Activated CD4-positive, alpha-beta T cell treated with anti-CD3 and anti-CD28 coated beads, Interleukin-2, amount 10 ng/mL, durations not matched to agents 7 days and 5 days (primary cell): Measurements from ENCODE around the gene ZNF629. TPM values are rescaled to one million over a fixed set of nuclear protein-coding genes. Genes with fewer than 3 reads are reported as not detected.
"Not testable (repeated sequence)": the region's sequence is repeated elsewhere in the genome, so short reads cannot be mapped to it uniquely, and the experiment has no call there.

Experiments used
- CTCF ChIA-PET: fragments of 350-600 bp; sonication (Branson Sonifier 250); formaldehyde crosslinking; loops from one replicate; lab custom pipeline; 2021; ENCODE audit warnings: antibody characterized with exemption; lab: Charles Lee
- POLR2A ChIA-PET: fragments of 350-600 bp; sonication (Branson Sonifier 250); formaldehyde crosslinking; loops from one replicate; lab custom pipeline; 2021; ENCODE audit warnings: antibody characterized with exemption; lab: Charles Lee
- DNase-seq: peaks from one replicate; pipeline ENCODE4 v3.0.0-alpha.2; 2020
- H3K27ac Mint-ChIP-seq: one replicate; pipeline ENCODE4 v1.8.0; 2021; ENCODE audit warnings: mild to moderate bottlenecking, moderate library complexity, mixed read lengths
- H3K27me3 Mint-ChIP-seq: one replicate; pipeline ENCODE4 v1.8.0; 2021; ENCODE audit warnings: mixed read lengths
- H3K36me3 Mint-ChIP-seq: one replicate; pipeline ENCODE4 v1.8.0; 2021; ENCODE audit warnings: low read depth, mixed read lengths
- H3K4me1 Mint-ChIP-seq: one replicate; pipeline ENCODE4 v1.8.0; 2021; ENCODE audit warnings: mixed read lengths
- H3K4me3 Mint-ChIP-seq: one replicate; pipeline ENCODE4 v1.8.0; 2021; ENCODE audit warnings: mild to moderate bottlenecking, moderate library complexity, mixed read lengths
- H3K9me3 Mint-ChIP-seq: one replicate; pipeline ENCODE4 v1.8.0; 2021; ENCODE audit warnings: mixed read lengths
- total RNA-seq, 2 experiments: library from RNA; stranded (reverse); gene quantifications; one replicate each; pipeline ENCODE4 v1.2.3, GENCODE V29; 2021

Gene ZNF629
- total RNA-seq, result 1 to 10 TPM; 1.4 TPM

DNA sequence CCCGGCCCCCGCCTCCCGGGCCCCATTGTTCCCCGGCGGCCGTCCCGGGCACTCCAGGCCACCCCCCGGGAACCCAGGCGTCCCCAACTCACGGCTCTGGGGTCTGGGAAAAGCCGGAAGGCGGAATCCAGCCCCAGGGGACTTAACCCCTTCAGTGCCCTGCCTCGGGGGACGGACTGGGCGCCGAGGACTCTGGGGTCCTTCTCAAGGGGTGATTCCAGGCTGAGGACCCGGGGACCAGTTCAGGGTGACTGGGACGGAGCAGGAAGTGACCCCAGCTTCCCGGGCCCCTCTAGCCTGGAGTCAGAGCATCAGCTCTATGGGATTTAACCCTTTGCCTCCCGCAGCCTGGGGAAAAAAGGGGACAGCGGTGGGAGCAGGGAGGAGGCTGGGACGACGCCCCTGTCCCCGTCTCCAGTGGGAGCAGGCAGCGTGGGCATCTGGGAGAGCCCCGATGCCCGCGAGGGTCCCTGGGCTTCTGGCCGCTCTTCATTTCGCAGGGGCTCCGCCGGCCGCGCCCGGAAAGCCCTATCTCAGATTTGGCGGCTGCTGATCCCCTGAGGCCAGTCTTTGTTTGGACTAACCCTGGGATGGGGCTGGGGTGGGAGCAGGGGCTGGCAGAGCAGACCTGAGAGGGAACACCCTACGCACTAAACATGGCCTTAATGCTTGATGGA lies at the start of gene ZNF629:
Gene ZNF629 (minus strand): TSS at position 270 of the 677 bp plus-strand sequence. CDS start 2,723 bp downstream, outside the sequence.
- Mint-ChIP-seq H3K27ac (no peak within 1 kb of the TSS), H3K4me3 (peak within 1 kb of the TSS; percentile 73), H3K36me3 (no peaks in the 10 kb centered on the region), H3K9me3 (no peaks in the 10 kb centered on the region), H3K4me1 (peaks cover 11% of the 10 kb centered on the region), H3K27me3 (peaks cover 28% of the 10 kb centered on the region)
- CTCF ChIA-PET, result no interaction called here
- no peak for DNase-seq
- POLR2A ChIA-PET, result no interaction called here

DNA sequence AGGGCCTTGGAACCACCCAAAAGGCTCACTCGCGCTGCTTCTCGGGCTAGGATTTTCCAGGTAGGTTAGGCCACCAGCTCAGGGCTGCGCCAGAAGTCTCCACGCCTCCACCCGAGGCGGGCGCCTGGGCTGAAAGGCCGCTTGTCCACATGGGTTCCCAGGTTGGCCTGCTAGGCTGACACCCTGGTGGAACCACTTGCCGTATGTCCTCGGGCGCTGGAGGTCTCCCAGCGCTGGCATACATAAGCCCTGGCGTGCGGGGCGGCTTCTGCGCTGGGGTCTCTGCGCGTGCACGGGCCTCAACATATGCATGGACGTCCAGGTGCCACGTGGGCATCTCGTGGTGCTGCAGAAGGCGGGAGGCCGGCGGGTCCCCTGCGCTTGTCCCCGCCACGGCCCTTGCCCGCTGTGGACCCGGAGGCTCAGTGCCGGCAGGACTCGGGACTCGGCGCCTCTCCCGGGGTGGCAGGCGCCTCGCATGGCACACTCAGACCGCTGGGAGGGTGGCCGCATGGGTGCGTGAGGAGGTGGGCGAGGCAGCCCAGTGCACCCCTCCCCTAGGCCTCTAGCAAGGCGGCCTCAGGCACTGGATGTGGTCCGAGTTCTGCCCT lies 47.2 kb upstream of the ZNF629 start:
- Mint-ChIP-seq H3K4me3 (no peak overlapping the region), H3K4me1 (no peaks in the 10 kb centered on the region), H3K27me3 (no peaks in the 10 kb centered on the region), H3K27ac (no peak overlapping the region), H3K36me3 (no peaks in the 10 kb centered on the region), H3K9me3 (no peaks in the 10 kb centered on the region)
- ChIA-PET POLR2A (no interaction called here), CTCF (no interaction called here)
- no peak for DNase-seq

DNA sequence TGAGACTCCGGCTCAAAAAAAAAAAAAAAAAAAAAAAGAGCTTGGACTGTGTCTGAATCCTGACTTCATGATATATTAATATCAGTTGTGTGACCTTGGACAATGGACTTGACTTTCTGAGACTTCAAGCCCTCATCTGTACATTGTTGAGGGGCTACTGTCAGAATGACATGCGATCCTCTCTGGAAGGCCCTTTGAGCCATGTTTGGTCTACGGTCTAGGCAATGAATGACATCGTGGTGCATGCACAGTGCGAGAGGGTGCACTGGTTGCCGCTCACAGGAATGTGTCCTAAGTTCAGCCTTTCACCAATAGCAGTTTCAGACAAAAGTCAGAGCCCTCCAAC lies 43.0 kb upstream of the ZNF629 start:
- no peak overlapping the region for H3K4me3 Mint-ChIP-seq
- no peak for DNase-seq
- no peak overlapping the region for H3K27ac Mint-ChIP-seq
- no peaks in the 10 kb centered on the region for H3K36me3 Mint-ChIP-seq
- ChIA-PET CTCF (interaction anchor here (0.6 kb wide), 1 partner anchor 111 kb away, joined by 3 read pairs; no protein-coding TSS in a partner anchor), POLR2A (no interaction called here)
- H3K9me3 Mint-ChIP-seq, result no peaks in the 10 kb centered on the region
- H3K4me1 Mint-ChIP-seq, result no peaks in the 10 kb centered on the region
- peaks cover 5% of the 10 kb centered on the region for H3K27me3 Mint-ChIP-seq

DNA sequence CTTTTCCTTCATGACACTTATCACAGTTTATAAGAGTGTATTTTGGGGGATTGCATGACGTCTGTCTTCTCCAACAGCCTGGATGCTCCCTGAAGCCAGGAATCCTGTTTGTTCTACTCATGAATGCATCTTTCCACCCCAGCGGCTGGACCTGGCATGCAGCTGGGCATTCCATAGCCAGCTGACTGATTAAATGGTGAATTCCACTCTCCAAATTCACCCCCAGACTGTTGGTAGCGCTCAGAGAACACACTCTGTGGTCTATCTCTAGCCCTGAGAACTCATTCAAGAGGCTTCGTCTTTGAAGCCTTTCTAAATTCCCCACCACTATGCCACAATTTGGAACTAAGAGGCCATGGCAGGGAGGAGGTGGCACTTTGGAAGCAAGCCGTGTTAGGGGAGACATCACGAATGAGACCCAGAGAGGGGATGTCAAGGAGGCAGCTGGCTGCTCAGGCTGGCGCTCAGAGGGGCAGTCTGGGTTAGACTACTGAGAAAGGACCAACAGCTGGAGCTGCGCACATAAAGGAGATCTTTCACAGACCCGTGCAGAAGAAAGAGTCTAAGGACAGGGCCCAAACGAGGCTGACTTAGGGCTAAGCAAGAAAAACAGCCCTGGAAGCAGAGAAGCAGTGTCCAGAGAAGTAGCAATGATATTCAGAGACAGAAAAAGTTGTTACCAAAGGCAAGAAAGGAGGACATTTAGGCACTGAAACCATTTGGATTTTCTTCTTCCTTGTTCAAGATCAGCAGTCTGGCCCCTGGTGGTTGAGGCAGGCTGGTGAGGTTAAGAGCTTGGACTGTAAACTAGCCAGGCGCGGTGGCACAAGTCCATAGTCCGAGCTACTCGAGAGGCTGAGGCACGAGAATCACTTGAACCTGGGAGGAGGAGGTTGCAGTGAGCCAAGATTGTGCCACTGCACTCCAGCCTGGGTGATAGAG lies 42.4 kb upstream of the ZNF629 start:
- Mint-ChIP-seq H3K4me1 (no peaks in the 10 kb centered on the region), H3K4me3 (no peak overlapping the region), H3K27me3 (peaks cover 5% of the 10 kb centered on the region), H3K27ac (no peak overlapping the region), H3K36me3 (no peaks in the 10 kb centered on the region), H3K9me3 (no peaks in the 10 kb centered on the region)
- no peak for DNase-seq
- POLR2A ChIA-PET, result no interaction called here
- CTCF ChIA-PET, result interaction anchor here (0.6 to 1.4 kb wide), 5 partner anchors 15 to 113 kb away, joined by 3 to 4 read pairs (median 3); no protein-coding TSS in a partner anchor

DNA sequence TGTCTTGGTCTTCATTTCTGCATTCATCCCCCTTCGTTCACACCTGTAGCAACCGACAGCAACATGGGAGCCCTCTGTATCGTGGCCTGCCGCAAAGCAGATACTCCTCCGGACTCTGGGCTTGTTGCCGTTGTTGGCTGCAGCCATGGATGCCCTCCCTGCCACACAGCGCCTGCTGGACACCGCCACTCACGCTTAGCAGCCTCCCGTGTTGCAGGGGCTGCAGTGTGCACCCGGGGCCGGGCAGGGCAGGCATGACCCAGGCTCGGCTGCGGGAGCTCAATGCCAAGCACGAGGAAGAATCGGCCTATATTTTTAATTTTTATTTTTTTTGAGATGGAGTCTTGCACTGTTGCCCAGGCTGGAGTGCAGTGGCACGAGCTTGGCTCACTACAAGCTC lies 34.9 kb upstream of the ZNF629 start:
- no peaks in the 10 kb centered on the region for H3K36me3 Mint-ChIP-seq

DNA sequence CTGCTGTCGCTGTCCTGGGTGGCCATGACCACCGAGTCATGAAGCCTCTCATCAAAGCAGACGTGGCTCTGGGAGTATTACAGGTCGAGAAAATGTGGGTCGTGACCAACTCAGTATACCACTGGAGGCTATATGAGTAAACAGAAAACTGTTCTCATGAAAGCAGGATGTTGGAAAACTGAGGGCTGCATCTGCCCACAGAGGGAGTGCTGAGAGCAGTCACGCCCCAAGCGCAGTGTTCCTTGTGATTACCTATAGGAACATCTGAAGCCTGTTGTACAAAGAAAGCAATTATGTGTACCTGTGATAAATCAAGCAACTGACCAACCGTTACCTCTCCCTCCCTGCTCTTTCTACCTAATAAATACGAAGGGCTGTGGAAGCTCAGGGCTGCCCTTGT lies 34.4 kb upstream of the ZNF629 start:
- DNase-seq, POLR2A ChIA-PET, H3K9me3 Mint-ChIP-seq, H3K4me1 Mint-ChIP-seq, H3K27me3 Mint-ChIP-seq, H3K36me3 Mint-ChIP-seq, H3K27ac Mint-ChIP-seq, H3K4me3 Mint-ChIP-seq: not testable (repeated sequence)
- CTCF ChIA-PET, result interaction anchor here (0.6 to 0.8 kb wide), 2 partner anchors 10 to 127 kb away, joined by 3 to 5 read pairs; no protein-coding TSS in a partner anchor

More for the DNA sequence above, 34.9 kb upstream of the ZNF629 start:
- Mint-ChIP-seq H3K9me3 (no peaks in the 10 kb centered on the region), H3K4me1 (no peaks in the 10 kb centered on the region), H3K4me3 (no peak overlapping the region), H3K27me3 (peaks cover 2% of the 10 kb centered on the region), H3K27ac (no peak overlapping the region)
- POLR2A ChIA-PET, result no interaction called here
- no peak for DNase-seq
- CTCF ChIA-PET, result interaction anchor here (0.6 to 0.8 kb wide), 2 partner anchors 10 to 128 kb away, joined by 3 to 5 read pairs; no protein-coding TSS in a partner anchor

DNA sequence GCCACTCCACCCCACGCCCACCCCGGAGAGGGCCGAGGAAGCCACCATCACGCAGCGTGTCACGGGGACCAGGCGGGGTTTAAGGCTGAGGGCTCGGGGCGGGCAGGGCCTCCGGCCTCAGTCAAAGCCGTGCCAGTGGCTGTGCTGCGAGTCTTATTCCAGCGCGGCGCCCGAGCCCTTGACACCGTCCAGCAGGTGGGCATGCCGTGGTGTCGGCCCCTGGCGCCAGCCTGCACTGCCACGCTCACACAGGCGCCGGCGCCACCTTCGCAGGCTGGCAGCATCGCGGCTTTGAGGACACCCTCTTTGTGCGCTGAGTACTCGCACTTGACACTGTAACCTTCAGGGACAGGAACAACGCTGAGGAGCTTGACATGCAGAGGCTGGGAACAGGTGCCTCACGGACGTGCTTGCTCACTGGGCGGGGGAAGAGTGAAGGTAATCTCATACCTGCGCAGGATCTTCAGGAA lies 34.0 kb upstream of the ZNF629 start:
- Mint-ChIP-seq H3K27ac (no peak overlapping the region), H3K9me3 (no peaks in the 10 kb centered on the region), H3K27me3 (no peaks in the 10 kb centered on the region), H3K36me3 (no peaks in the 10 kb centered on the region), H3K4me1 (no peaks in the 10 kb centered on the region), H3K4me3 (no peak overlapping the region)
- DNase-seq, result no peak
- ChIA-PET POLR2A (no interaction called here), CTCF (no interaction called here)

DNA sequence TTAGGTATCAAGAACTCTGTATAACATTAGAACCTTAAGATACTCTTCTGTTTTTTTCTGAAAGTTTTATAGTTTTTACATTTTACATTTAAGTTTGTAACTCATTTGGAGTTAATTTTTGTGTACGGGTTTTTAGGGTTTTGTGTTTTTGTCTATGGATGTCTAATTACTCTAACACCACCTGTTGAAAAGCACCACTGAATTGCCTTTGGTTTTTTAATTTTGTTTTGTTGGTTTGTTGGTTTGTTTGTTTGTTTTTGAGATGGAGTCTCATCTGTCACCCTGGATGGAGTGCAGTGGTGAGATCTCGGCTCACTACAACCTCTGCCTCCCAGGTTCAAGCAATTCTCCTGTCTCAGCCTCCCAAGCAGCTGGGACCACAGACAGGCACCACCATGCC lies 29.8 kb upstream of the ZNF629 start:
- no peak overlapping the region for H3K27ac Mint-ChIP-seq
- H3K4me3 Mint-ChIP-seq, result no peak overlapping the region
- DNase-seq, result no peak
- no peaks in the 10 kb centered on the region for H3K27me3 Mint-ChIP-seq
- CTCF ChIA-PET, result interaction anchor here (0.6 to 1.2 kb wide), 3 partner anchors 13 to 28 kb away, joined by 3 to 5 read pairs (median 3); no protein-coding TSS in a partner anchor
- no peaks in the 10 kb centered on the region for H3K36me3 Mint-ChIP-seq
- POLR2A ChIA-PET, result no interaction called here
- no peaks in the 10 kb centered on the region for H3K9me3 Mint-ChIP-seq
- peaks cover 14% of the 10 kb centered on the region for H3K4me1 Mint-ChIP-seq

DNA sequence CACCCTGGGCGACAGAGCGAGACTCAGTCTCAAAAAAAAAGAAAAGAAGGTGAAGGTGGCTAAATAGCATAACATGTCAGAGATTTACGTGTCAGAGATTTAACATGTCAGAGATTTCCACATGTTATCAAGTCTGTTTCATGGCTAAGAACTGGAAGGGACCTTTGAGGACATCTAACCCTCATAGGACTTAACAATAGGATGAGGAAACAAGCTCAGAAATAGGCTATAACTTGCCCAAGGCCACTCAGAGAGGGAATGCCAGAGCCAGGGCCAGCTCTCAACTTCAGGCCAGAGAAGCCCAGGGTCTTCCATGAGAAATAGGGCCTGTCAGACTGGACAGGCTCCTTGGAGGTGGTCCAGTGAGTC lies 26.8 kb upstream of the ZNF629 start:
- DNase-seq, result no peak
- no peaks in the 10 kb centered on the region for H3K27me3 Mint-ChIP-seq
- peak overlapping the region; percentile 87 for H3K4me3 Mint-ChIP-seq
- no peaks in the 10 kb centered on the region for H3K36me3 Mint-ChIP-seq
- ChIA-PET CTCF (interaction anchor here (0.6 to 3.4 kb wide), 21 partner anchors 8 to 403 kb away, joined by 3 to 26 read pairs (median 4); partner anchors contain the start of gene PYDC1), POLR2A (no interaction called here)
- H3K9me3 Mint-ChIP-seq, result no peaks in the 10 kb centered on the region
- peaks cover 14% of the 10 kb centered on the region for H3K4me1 Mint-ChIP-seq
- peak overlapping the region; percentile 91 for H3K27ac Mint-ChIP-seq

DNA sequence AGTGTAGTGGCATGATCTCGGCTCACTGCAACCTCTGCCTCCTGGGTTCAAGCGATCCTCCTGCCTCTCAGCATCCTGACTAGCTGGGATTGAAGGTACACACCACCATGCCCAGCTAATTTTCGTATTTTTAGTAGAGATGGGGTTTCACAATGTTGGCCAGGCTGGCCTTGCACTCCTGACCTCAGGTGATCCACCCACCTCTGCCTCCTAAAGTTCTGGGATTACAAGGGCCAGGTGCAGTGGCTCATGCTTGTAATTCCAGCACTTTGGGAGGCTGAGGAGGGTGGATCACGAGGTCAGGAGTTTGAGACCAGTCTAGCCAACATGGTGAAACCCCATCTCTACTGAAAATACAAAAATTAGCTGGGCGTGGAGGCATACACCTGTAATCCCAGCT lies 22.7 kb upstream of the ZNF629 start:
- H3K36me3 Mint-ChIP-seq, H3K4me3 Mint-ChIP-seq, POLR2A ChIA-PET, H3K27ac Mint-ChIP-seq, DNase-seq, H3K9me3 Mint-ChIP-seq: not testable (repeated sequence)
- Mint-ChIP-seq H3K27me3 (peaks cover 12% of the 10 kb centered on the region), H3K4me1 (peaks cover 29% of the 10 kb centered on the region)
- CTCF ChIA-PET, result interaction anchor here (1.1 to 1.3 kb wide), 2 partner anchors 50 to 332 kb away, joined by 3 read pairs; no protein-coding TSS in a partner anchor

DNA sequence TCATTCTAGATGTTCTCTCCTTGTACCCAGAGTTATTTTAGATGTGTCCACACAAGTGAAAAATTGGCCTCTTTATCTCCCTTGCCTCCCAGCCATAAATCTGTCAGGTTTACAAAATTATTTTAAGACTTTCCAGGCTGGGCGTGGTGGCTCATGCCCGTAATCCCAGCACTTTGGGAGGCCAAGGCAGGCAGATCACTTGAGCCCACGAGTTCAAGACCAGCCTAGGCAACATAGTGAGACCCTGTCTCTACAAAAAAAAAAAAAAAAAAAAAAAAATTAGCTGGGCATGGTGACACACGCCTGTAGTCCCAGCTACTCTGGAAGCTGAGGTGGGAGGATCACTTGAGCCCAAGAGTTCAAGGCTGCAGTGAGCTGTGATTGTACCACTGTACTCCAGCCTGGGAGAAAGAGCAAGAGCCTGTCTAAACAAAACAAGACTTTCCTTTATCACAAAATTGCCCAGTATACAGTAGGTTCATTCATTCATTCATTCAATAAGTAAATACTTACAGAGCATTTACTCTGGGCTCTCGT lies 22.0 kb upstream of the ZNF629 start:
- POLR2A ChIA-PET, H3K27ac Mint-ChIP-seq, H3K36me3 Mint-ChIP-seq, H3K4me3 Mint-ChIP-seq, DNase-seq, H3K9me3 Mint-ChIP-seq: not testable (repeated sequence)
- H3K27me3 Mint-ChIP-seq, result peaks cover 12% of the 10 kb centered on the region
- CTCF ChIA-PET, result interaction anchor here (1.1 to 1.3 kb wide), 2 partner anchors 49 to 333 kb away, joined by 3 read pairs; no protein-coding TSS in a partner anchor
- H3K4me1 Mint-ChIP-seq, result peaks cover 24% of the 10 kb centered on the region

DNA sequence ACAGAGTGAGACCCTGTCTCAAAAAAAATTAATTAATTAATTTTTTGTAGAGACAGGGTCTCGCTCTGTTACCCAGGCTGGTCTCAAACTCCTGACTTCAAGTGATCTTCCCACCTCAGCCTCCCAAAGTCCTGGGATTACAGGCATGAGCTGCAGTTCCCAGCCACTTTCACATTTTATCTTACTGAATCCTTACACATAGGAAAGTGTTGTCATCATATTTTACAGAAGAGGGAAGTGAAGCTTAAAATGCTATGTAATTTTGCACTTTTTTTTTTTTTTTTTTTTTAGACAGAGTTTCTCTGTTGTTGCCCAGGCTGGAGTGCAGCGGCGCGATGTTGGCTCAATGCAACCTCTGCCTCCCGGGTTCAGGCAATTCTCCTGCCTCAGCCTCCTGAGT lies 21.1 kb upstream of the ZNF629 start:
- POLR2A ChIA-PET, result no interaction called here
- peaks cover 14% of the 10 kb centered on the region for H3K27me3 Mint-ChIP-seq
- H3K9me3 Mint-ChIP-seq, result no peaks in the 10 kb centered on the region

More for the DNA sequence above, 21.1 kb upstream of the ZNF629 start:
- no peak overlapping the region for H3K27ac Mint-ChIP-seq
- no peak for DNase-seq
- no peak overlapping the region for H3K4me3 Mint-ChIP-seq
- CTCF ChIA-PET, result interaction anchor here (0.6 to 1.2 kb wide), 4 partner anchors 17 to 71 kb away, joined by 3 to 4 read pairs (median 4); no protein-coding TSS in a partner anchor
- H3K4me1 Mint-ChIP-seq, result peaks cover 24% of the 10 kb centered on the region
- H3K36me3 Mint-ChIP-seq, result peaks cover 5% of the 10 kb centered on the region
